IMR-90 (cell line): ENCODE results near the gene KLHDC10. TPM values are rescaled to one million over a fixed set of nuclear protein-coding genes. Genes with fewer than 3 reads are reported as not detected.
A peak's percentile ranks its signal among the peaks of the same experiment; 100 is the strongest.

Experiments
- ATAC-seq: fragments of 200-7000 bp; cut with Tn5 transposase; 2 replicates; pipeline ENCODE4 v1.9.1; 2020; ENCODE audit warnings: low read depth, mild to moderate bottlenecking, moderate library complexity
- Bru-seq: library from RNA; stranded (reverse); fragments of 400-500 nt; gene quantifications from one replicate; lab custom pipeline; 2021; lab: Mats Ljungman, UMichigan
- BruChase-seq, 2 experiments: library from RNA; stranded (reverse); fragments of 400-500 nt; gene quantifications; one replicate each; lab custom pipeline; 2021; lab: Mats Ljungman, UMichigan
- BruUV-seq: library from RNA; stranded (reverse); fragments of 400-500 nt; replicated peaks from 2 replicates; lab custom pipeline; 2021; lab: Mats Ljungman, UMichigan
- CTCF ChIA-PET: fragments of 300-600 bp; formaldehyde crosslinking; extraction: SDS; loops from one replicate; lab custom pipeline; 2021; ENCODE audit warnings: antibody characterized with exemption; lab: Yijun Ruan, JAX
- POLR2A ChIA-PET: fragments of 300-600 bp; sonication (Branson Sonifier 250); formaldehyde crosslinking; loops from one replicate; lab custom pipeline; 2022; ENCODE audit warnings: antibody characterized with exemption; ENCODE audit not compliant: unreplicated experiment; lab: Charles Lee
- DNase-seq: peaks from one replicate; pipeline ENCODE4 v3.0.0; 2013
- H2AFZ ChIP-seq: replicated peaks from 2 replicates; pipeline ENCODE3; 2013; ENCODE audit warnings: low read length, mild to moderate bottlenecking; ENCODE audit not compliant: poor library complexity
- H2AK5ac ChIP-seq: 2 replicates; pipeline ENCODE4 v1.6.1; 2013; ENCODE audit warnings: low read depth, low read length, inconsistent platforms
- H2AK9ac ChIP-seq: replicated peaks from 2 replicates; pipeline ENCODE3; 2013; ENCODE audit warnings: mild to moderate bottlenecking, low read depth, low read length, moderate library complexity; ENCODE audit not compliant: poor library complexity
- H2BK120ac ChIP-seq: 2 replicates; pipeline ENCODE4 v1.6.1; 2013; ENCODE audit warnings: low read depth, low read length, inconsistent platforms
- H2BK15ac ChIP-seq: 3 replicates; pipeline ENCODE4 v1.6.1; 2013; ENCODE audit warnings: low read depth, low read length, inconsistent platforms
- H2BK20ac ChIP-seq: 2 replicates; pipeline ENCODE4 v1.6.1; 2013; ENCODE audit warnings: low read depth, mild to moderate bottlenecking, inconsistent platforms, low read length, moderate library complexity
- H2BK5ac ChIP-seq: 2 replicates; pipeline ENCODE4 v1.6.1; 2013; ENCODE audit warnings: mild to moderate bottlenecking, low read depth, low read length, inconsistent platforms; ENCODE audit not compliant: poor library complexity, severe bottlenecking
- H3K14ac ChIP-seq: replicated peaks from 2 replicates; pipeline ENCODE4 v1.6.1; 2013; ENCODE audit warnings: low read depth, low read length, inconsistent platforms
- H3K18ac ChIP-seq: 2 replicates; pipeline ENCODE4 v1.6.1; 2013; ENCODE audit warnings: low read depth, low read length, control low read depth
- H3K23ac ChIP-seq: 2 replicates; pipeline ENCODE4 v1.6.1; 2013; ENCODE audit warnings: low read depth, low read length, inconsistent platforms
- H3K27ac ChIP-seq: 2 replicates; pipeline ENCODE4 v1.5.1; 2013; ENCODE audit warnings: mild to moderate bottlenecking, control low read depth, low read length; ENCODE audit not compliant: insufficient read depth
- H3K27me3 ChIP-seq: 2 replicates; pipeline ENCODE4 v1.6.1; 2013; ENCODE audit warnings: low read length; ENCODE audit not compliant: control insufficient read depth, insufficient read depth
- H3K36me3 ChIP-seq: 2 replicates; pipeline ENCODE4 v1.6.1; 2013; ENCODE audit warnings: low read length, mixed read lengths; ENCODE audit not compliant: control insufficient read depth, insufficient read depth
- H3K4ac ChIP-seq: 2 replicates; pipeline ENCODE4 v1.6.1; 2013; ENCODE audit warnings: low read depth, low read length, inconsistent platforms
- H3K4me1 ChIP-seq: 2 replicates; pipeline ENCODE4 v1.6.1; 2013; ENCODE audit warnings: low read length, mixed read lengths; ENCODE audit not compliant: control insufficient read depth, insufficient read depth
- H3K4me2 ChIP-seq: 2 replicates; pipeline ENCODE4 v1.6.1; 2013; ENCODE audit warnings: low read depth, mild to moderate bottlenecking, control low read depth, low read length, moderate library complexity
- H3K4me3 ChIP-seq: 2 replicates; pipeline ENCODE4 v1.5.1; 2013; ENCODE audit warnings: low read depth, mild to moderate bottlenecking, control low read depth, low read length, moderate library complexity; ENCODE audit not compliant: insufficient read depth
- H3K56ac ChIP-seq: 2 replicates; pipeline ENCODE4 v1.6.1; 2013; ENCODE audit warnings: low read length, inconsistent platforms; ENCODE audit not compliant: insufficient read depth; ENCODE audit errors: extremely low read depth
- H3K79me1 ChIP-seq, 2 experiments: 2 replicates each; pipeline ENCODE4 v1.6.1; 2013; ENCODE audit warnings: low read length in 2 of 2, inconsistent platforms in 1 of 2, low read depth in 1 of 2
- H3K9ac ChIP-seq: 2 replicates; pipeline ENCODE4 v1.6.1; 2013; ENCODE audit warnings: low read depth, low read length, control low read depth
- H3K9me1 ChIP-seq: 2 replicates; pipeline ENCODE4 v1.6.1; 2013; ENCODE audit warnings: low read length, inconsistent platforms; ENCODE audit not compliant: insufficient read depth
- H3K9me3 ChIP-seq: 2 replicates; pipeline ENCODE4 v1.6.1; 2013; ENCODE audit warnings: low read length; ENCODE audit not compliant: control insufficient read depth, insufficient read depth
- H4K20me1 ChIP-seq: 2 replicates; pipeline ENCODE4 v1.6.1; 2013; ENCODE audit warnings: low read length, inconsistent platforms; ENCODE audit not compliant: insufficient read depth
- H4K5ac ChIP-seq: 2 replicates; pipeline ENCODE4 v1.6.1; 2013; ENCODE audit warnings: mild to moderate bottlenecking, low read depth, low read length, control low read depth
- H4K8ac ChIP-seq, 2 experiments: 2 replicates each; pipeline ENCODE4 v1.6.1; 2013; ENCODE audit warnings: low read depth in 2 of 2, low read length in 2 of 2, control low read depth in 1 of 2, inconsistent platforms in 1 of 2
- H4K91ac ChIP-seq: 2 replicates; pipeline ENCODE4 v1.6.1; 2013; ENCODE audit warnings: low read depth, low read length, inconsistent platforms; ENCODE audit not compliant: insufficient read depth
- BHLHE40 ChIP-seq: fragments of 150-350 bp; IDR thresholded peaks from 2 replicates; pipeline ENCODE4 v1.6.1; 2016; ENCODE audit warnings: mild to moderate bottlenecking, low read depth, low read length
- FOS ChIP-seq: fragments of 150-350 bp; IDR thresholded peaks from 2 replicates; pipeline ENCODE4 v1.6.1; 2016; ENCODE audit warnings: low read depth, low read length
- MAZ ChIP-seq: IDR thresholded peaks from 2 replicates; pipeline ENCODE4 v1.6.1; 2012; ENCODE audit warnings: low read depth, mild to moderate bottlenecking, low read length, improper control_type of control experiment, moderate library complexity, borderline replicate concordance
- MXI1 ChIP-seq: IDR thresholded peaks from 2 replicates; pipeline ENCODE4 v1.6.1; 2012; ENCODE audit warnings: low read depth, mild to moderate bottlenecking, low read length, moderate library complexity, borderline replicate concordance
- NFE2L2 ChIP-seq: fragments of 150-350 bp; IDR thresholded peaks from 2 replicates; pipeline ENCODE4 v1.6.1; 2016; ENCODE audit warnings: low read depth, mild to moderate bottlenecking, low read length
- RFX5 ChIP-seq: IDR thresholded peaks from 2 replicates; pipeline ENCODE4 v1.8.0; 2012; ENCODE audit warnings: low read depth, mild to moderate bottlenecking, low read length, moderate library complexity
- SMC3 ChIP-seq: fragments of 150-350 bp; IDR thresholded peaks from 2 replicates; pipeline ENCODE4 v1.6.1; 2016; ENCODE audit warnings: low read depth, mild to moderate bottlenecking, antibody characterized with exemption, low read length, moderate library complexity
- USF2 ChIP-seq: fragments of 150-350 bp; IDR thresholded peaks from 2 replicates; pipeline ENCODE4 v1.6.1; 2017; ENCODE audit warnings: mild to moderate bottlenecking, antibody characterized with exemption, low read length, low read depth
- WGBS, 2 experiments: methylation state at CpG; one replicate each; pipeline versions ENCODE4 v1.1.5 to v1.1.7; 2013; ENCODE audit warnings: missing lambda C conversion rate in 2 of 2; ENCODE audit not compliant: insufficient read length in 1 of 2; ENCODE audit errors: extremely low coverage in 2 of 2; 5-methylcytosine and 5-hydroxymethylcytosine counted together
- dilution Hi-C: fragments of 300-500 bp; cut with HindIII; formaldehyde crosslinking; loops from one replicate; pipeline ENCODE4 v1.14.3; 2018; ENCODE audit warnings: low sequenced_read_pairs; ENCODE audit not compliant: unreplicated experiment
- in situ Hi-C: fragments of 300-500 bp; cut with MboI; formaldehyde crosslinking; loops from 3 replicates; pipeline ENCODE4 v1.14.3; 2019; ENCODE audit warnings: low sequenced_read_pairs, inconsistent platforms, mixed read lengths
- intact Hi-C: fragments of 100-400 bp; cut with micrococcal nuclease; formaldehyde crosslinking; loops from 2 replicates; pipeline ENCODE4 v1.10.0; 2022
- long read RNA-seq: library from polyadenylated mRNA; unstranded; transcript quantifications from one replicate; pipeline ENCODE4 v2.0.0, GENCODE V29; 2021; ENCODE audit not compliant: unreplicated experiment
- polyA plus RNA-seq, 3 experiments: library from polyadenylated mRNA; depleted of rRNA; stranded (reverse); fragments of >200 nt; gene quantifications; 2 replicates each; pipeline ENCODE4 v1.2.3, GENCODE V29; 2012; ENCODE audit warnings: low replicate concordance in 1 of 3
- total RNA-seq: library from RNA; depleted of rRNA; stranded (reverse); fragments of >200 nt; gene quantifications from 2 replicates; pipeline ENCODE4 v1.2.3, GENCODE V29; 2012; rRNA removed

The KLHDC10 gene
- total RNA-seq (27.1 and 34.2 TPM in 2 replicates), polyA plus RNA-seq (2012; rRNA removed) (12.4 and 13.3 TPM in 2 replicates), Bru-seq, nascent RNA (percentile 85 among the genes with signal in this experiment), BruChase-seq, experiment 1, labeled RNA remaining after a 6-hour chase (percentile 94 among the genes with signal in this experiment), BruChase-seq, experiment 2, labeled RNA remaining after a 2-hour chase (percentile 90 among the genes with signal in this experiment)
- 3.1 and 3.2 TPM in 2 replicates for polyA plus RNA-seq (2012; cell fraction: cytosol; rRNA removed)
- polyA plus RNA-seq (2012; cell fraction: nucleus; rRNA removed; ENCODE audit: low replicate concordance): 6.6 and 35.5 TPM in 2 replicates
- long read RNA-seq, full-length matches to known transcripts: 3 of 19 reads
- long read RNA-seq, partial matches to known transcripts: 7 of 19 reads
- long read RNA-seq, other reads (novel, unspliced or antisense): 9 of 19 reads

- Histone ChIP-seq H3K18ac (peak within 1 kb of the TSS; percentile 35), H2BK120ac (peak within 1 kb of the TSS; percentile 75), H3K36me3 (no peaks in the 10 kb centered on the region), H2BK20ac (peak within 1 kb of the TSS; percentile 54; the same call in 1 of the 2 replicates), H4K5ac (peak within 1 kb of the TSS; percentile 90), H4K91ac (peak within 1 kb of the TSS; percentile 94), H4K20me1 (peaks cover 5% of the 10 kb centered on the region; the same call in 1 of the 2 replicates), H3K4me2 (peak within 1 kb of the TSS; percentile 99), H3K4ac (peak within 1 kb of the TSS; percentile 88), H3K23ac (peak within 1 kb of the TSS; percentile 91; the same call in 1 of the 2 replicates), H3K56ac (peak within 1 kb of the TSS; percentile 49; the same call in 1 of the 2 replicates), H2AK5ac (no peak within 1 kb of the TSS), H2BK5ac (peak within 1 kb of the TSS; percentile 65), H3K79me1 (peaks cover 8 to 39% of the 10 kb centered on the region in 2 experiments; a peak in 3 of 4 replicates), H3K9ac (peak within 1 kb of the TSS; percentile 83), H4K8ac (peak within 1 kb of the TSS; percentile 96 to 100), H3K9me1 (no peaks in the 10 kb centered on the region; the same call in 1 of the 2 replicates), H3K14ac (peak within 1 kb of the TSS; percentile 97), H3K9me3 (no peaks in the 10 kb centered on the region), H3K4me3 (peak within 1 kb of the TSS; percentile 87), H2BK15ac (peak within 1 kb of the TSS; percentile 91; the same call in 2 of the 3 replicates), H3K4me1 (peaks cover 6% of the 10 kb centered on the region), H3K27me3 (no peaks in the 10 kb centered on the region), H2AFZ (peak within 1 kb of the TSS; percentile 95), H3K27ac (peak within 1 kb of the TSS; percentile 60), H2AK9ac (peak within 1 kb of the TSS; percentile 70)
- WGBS, 2 experiments: 2% methylated on average over 8 of the region's 57 CpGs; no CpG with 5 or more reads in 1 of the 2 experiments
- POLR2A ChIA-PET: interaction anchor here (0.6 to 1.0 kb wide), 3 partner anchors 10 to 565 kb away, joined by 3 to 4 read pairs (median 4); partner anchors contain the start of gene ZC3HC1
- CTCF ChIA-PET: interaction anchor here (0.6 to 1.3 kb wide), 4 partner anchors 17 to 373 kb away, joined by 3 to 4 read pairs (median 4); no protein-coding TSS in a partner anchor
- peak; percentile 99 for DNase-seq
- BruUV-seq: no TSS peak
- peak; percentile 96 for ATAC-seq
- peak; percentile 22; the same call in 1 of the 2 replicates for TF ChIP-seq USF2
- peak; percentile 59; the same call in 1 of the 2 replicates for TF ChIP-seq FOS
- TF ChIP-seq BHLHE40: 0 out of 2 replicates have a peak, but pooled peaks have one; percentile 49
- no peak for TF ChIP-seq SMC3
- TF ChIP-seq RFX5: no peak
- peak; percentile 94 for TF ChIP-seq MAZ
- TF ChIP-seq MXI1: peak; percentile 42; the same call in 1 of the 2 replicates
- TF ChIP-seq NFE2L2: no peak
- in situ Hi-C loops: loop anchor here (10.0 kb wide), 3 partner anchors 415 to 685 kb away; no protein-coding TSS in a partner anchor
- intact Hi-C loops: loop anchor here (5.0 to 10.0 kb wide), 3 partner anchors 115 to 492 kb away; no protein-coding TSS in a partner anchor
- dilution Hi-C loops: no loop called here
Observed at GRCh38 chr7:130069978-130070860, at the start of gene KLHDC10. Gene KLHDC10 (plus strand): TSS chr7:130070534. CDS start chr7:130070644, 110 bp downstream.
